GM12801 (cell line): Measurements from ENCODE around the gene RFPL1.

ENCODE experiments used
- CTCF ChIP-seq: IDR thresholded peaks from one replicate; pipeline ENCODE4 v1.5.1; 2011; ENCODE audit warnings: control low read depth; ENCODE audit not compliant: insufficient read length; ENCODE audit errors: extremely low read depth

RFPL1 gene

GRCh38 chr22:29475550-29475949 lies 37.2 kb downstream of the RFPL1 start:
- TF ChIP-seq CTCF, result no peak

- no peak for TF ChIP-seq CTCF
Measured at GRCh38 chr22:29476116-29476515, 37.7 kb downstream of the RFPL1 start.

GRCh38 chr22:29477723-29478318 lies 39.4 kb downstream of the RFPL1 start:
- no peak for TF ChIP-seq CTCF

- TF ChIP-seq CTCF, result no peak
Measured at GRCh38 chr22:29478326-29479276, 40.2 kb downstream of the RFPL1 start.

- TF ChIP-seq CTCF, result no peak
Measured at GRCh38 chr22:29479417-29480261, 41.3 kb downstream of the RFPL1 start, which contains the start of gene NEFH. Gene NEFH, plus strand, starts transcription at chr22:29480218. Its CDS starts 45 bp downstream, at chr22:29480263.

GRCh38 chr22:29480262-29480511 lies 41.8 kb downstream of the RFPL1 start:
- no peak for TF ChIP-seq CTCF
